Amniotic epithelial cell (primary cell): ENCODE data around the gene C1QL2.

Source experiments
- DNase-seq: peaks from one replicate; pipeline ENCODE4 v3.0.0-alpha.2; 2010; ENCODE audit warnings: low read depth

The C1QL2 gene

GRCh38 chr2:119179202-119179601, 20.7 kb upstream of the C1QL2 start:
- DNase-seq: peak; percentile 32

- no peak for DNase-seq
Measured at GRCh38 chr2:119178776-119179175, 20.2 kb upstream of the C1QL2 start.

- DNase-seq: no peak
Measured at GRCh38 chr2:119177838-119178190, 19.3 kb upstream of the C1QL2 start.

DNA sequence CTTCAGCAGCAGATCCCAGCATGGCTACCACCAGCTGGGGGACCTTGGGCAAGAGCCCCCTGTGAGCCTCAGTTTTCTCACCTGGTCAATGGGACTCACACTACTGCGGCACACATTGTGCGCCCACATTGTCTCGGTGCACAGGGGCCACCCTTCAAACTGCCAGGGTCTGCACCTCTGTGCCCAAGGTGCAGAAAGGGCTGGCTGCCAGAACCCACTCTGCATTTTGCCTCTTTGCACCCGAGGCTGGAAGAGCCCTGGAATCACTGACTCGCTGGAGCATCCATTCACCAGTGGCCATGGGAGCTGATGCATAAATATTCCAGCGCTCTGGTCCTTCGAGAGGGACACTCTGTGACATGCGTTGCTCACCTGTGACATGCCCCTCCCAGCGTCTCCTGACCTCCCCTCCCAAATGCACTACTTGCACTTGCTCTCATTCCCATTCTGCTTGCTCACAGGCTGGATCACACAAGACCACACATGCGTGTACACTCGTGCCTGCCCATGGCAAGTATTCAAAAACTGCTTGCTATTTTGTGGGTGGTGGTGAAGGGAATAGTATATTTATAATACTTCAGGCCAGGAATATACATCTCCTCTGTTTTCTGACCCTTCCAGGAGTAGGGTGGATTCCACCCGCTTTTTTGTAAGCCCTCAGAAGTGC, 18.8 kb upstream of the C1QL2 start:
- DNase-seq: no peak

DNA sequence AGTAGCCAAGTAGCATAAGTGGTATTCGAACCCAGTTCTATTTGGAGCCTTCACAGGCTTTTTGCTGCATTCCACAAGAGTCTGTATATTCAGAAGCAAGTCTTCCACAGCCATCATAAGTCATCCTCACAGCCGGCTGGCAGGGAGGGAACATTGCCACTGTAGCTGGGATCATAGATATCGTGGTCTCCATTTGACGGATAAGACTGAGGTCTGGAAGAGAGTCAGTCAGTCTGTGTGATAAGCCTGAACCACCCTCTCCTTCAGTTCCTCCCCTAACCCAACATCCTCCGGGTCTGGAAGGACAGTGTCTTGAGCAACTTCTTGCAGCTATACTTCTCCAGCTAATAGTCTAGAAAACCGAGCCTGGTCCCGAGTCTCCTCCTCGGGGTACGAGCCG, 17.0 kb upstream of the C1QL2 start:
- DNase-seq: peak; percentile 67

DNA sequence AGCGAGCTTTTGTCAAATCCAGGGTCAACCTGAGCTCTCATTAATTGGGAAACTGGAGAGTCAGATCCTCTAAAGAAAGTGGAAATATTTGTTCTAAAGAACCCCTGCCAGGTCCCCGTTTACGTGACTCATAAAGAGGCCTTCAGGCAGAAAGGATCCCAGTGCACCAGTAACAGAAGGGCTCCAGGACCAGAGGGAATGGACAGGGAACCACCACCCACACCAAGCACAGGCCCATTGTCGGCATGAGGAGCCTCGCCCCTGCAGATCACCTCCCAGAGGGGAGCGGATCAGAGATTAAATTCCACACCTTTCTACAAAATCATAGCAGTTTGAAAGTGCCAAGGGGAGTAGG, 16.4 kb upstream of the C1QL2 start:
- no peak for DNase-seq

- DNase-seq: no peak
Measured at GRCh38 chr2:119174216-119174992, 15.9 kb upstream of the C1QL2 start.

DNA sequence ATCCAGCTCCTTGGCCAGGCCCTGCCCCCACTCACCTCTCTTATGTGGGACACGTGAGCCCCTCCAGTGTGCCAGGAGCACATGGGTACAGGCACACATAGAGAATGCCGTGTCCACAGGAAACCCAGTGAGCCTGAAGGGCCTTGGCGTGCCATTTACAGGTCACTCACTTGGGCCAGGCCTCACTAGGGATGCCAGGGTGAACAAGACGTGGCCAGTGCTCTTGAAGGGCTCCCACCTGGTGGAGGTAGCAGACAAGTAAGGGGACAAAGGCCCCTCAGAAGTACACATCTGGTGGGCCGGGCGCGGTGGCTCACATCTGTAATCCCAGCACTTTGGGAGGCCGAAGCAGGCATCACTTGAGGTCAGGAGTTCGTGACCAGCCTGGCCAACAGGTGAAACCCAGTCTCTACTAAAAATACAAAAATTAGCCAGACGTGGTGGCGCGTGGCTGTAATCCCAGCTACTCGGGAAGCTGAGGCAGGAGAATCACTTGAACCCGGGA, 15.1 kb upstream of the C1QL2 start:
- DNase-seq: no peak

DNA sequence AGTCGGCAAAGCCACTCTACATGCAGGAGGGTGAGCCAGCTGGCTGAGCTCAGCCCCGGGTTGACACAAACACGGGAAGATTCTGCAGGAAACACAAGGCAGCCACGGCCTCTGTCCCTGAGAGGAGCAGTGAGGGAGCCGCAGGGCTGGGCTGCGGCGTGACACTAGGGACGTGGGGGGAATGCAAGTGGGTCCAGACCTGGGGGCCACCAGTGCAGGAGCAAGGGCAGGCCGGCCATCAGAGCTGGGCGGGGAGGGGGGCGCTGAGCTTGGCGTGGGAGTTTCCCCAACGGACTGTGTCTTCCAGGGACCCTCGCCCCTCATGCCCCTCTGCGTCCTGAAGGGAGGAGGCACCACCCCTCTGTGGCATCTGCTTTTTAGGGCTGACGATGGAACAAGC, 12.0 kb upstream of the C1QL2 start:
- no peak for DNase-seq

DNA sequence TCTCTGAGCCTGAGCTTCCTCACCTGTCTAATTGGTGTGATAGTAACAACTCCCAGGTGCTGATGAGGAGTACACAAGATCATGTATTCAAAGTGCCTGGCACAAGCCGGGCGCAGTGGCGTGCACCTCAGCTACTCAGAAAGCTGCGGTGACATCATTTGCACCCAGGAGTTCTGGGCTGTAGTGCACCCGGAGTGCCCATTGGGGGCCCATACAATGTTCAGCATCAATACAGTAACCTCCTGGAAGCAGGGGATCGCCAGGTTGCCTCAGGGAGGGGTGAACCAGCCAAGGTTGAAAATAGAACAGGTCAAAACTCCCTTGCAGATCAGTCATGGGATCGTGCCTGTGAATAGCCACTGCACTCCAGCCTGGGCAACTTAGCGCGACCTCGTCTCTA, 11.2 kb upstream of the C1QL2 start:
- no peak for DNase-seq

- peak; percentile 44 for DNase-seq
Measured at GRCh38 chr2:119160361-119160990, 1.9 kb upstream of the C1QL2 start.

DNA sequence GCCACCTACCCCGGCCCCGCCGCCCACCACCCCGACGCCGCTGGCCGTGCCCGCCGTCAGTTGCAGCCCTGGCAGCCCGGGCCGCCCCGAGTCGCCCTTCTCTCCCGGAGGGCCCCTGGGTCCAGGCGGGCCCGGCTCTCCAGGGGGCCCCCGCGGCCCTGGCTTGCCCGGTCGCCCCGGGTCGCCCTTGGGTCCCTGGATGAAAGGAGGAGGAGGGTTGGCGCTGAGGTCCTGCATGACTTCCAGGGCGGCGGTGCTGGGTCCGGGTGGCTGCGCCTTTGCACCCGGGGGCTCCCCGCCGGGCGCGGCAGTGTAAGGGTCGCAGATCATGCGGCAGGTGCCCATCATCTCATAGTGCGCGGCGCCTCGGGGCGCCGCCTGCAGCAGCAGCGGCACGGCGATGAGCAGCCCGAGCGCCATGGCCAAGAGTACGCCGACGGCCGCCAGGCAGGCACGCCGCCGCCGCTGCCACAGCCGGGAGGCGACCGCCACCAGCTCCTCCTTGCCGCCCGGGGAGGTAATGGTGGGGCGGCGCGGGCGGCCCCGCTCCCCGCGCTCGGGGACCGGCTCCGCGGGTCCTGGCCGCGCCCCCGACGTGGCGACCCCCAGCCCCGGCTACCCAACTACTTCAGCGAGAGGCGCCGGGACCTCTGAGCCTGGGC, 570 bp downstream of the C1QL2 start:
- no peak for DNase-seq

DNA sequence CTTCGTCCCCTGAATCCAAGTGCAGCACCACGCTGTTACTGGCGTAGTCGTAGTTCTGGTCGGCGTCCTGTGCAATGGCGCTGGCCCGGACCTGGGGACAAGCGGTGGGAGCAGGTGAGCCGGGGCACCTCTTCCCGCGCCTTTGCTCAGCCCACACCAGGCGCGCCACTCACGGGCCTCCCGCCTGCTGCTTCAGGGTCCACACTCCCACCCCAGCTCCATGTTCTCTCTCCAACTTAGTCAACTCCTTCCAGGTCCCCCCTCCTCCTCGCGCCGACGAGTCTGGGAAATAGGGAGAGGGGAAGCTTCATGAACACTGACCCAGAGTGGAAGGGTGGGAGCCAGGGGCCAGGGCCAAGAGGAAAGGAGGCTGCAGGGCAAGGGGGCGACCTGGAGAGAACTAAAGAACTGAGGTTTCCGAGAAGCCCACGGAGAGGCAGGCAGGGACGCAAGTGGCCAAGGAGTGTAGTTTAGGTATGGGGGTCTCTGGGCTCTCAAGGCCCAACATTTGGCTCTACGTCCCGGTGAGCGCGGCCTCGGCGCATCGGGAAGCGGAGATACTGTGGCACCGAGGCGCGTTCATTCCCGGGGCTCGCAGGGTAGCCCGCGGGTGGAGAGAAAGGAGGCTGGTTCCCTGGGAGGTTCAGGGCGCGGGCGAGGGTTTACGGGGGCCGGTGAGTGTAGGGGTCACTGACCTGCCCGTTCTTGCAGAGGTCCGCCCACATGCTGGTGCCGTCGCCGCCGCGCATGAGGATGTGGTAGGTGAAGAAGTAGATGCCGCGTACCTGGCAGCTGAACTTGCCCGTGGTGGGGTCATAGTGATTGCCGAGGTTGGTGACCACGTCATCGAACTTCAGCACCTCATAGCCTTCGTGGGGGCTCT, 1.4 kb downstream of the C1QL2 start:
- DNase-seq: no peak

GRCh38 chr2:119156105-119156890, 2.3 kb downstream of the C1QL2 start:
- DNase-seq: peak; percentile 14

DNA sequence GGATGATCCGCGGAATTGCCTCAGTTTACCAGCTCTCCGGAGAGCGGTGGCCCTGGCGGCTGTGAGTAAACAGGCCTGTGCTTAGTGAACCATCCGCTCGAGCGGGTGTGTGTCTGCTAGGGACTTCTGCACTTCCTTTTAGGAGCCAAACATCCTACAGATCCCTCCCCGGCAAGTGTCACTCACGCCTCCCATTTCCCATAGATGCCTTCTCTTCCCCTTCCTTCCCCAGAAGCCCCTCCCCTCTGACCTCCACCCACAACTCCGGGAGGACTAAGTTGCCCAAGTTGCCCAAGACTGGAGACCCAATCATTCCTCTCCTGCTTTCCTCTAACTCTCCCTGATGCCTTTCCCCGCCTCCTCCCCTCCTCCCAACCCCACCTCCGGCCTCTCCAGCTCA, 2.9 kb downstream of the C1QL2 start:
- DNase-seq: no peak

- no peak for DNase-seq
Measured at GRCh38 chr2:119154076-119154475, 4.5 kb downstream of the C1QL2 start.

DNA sequence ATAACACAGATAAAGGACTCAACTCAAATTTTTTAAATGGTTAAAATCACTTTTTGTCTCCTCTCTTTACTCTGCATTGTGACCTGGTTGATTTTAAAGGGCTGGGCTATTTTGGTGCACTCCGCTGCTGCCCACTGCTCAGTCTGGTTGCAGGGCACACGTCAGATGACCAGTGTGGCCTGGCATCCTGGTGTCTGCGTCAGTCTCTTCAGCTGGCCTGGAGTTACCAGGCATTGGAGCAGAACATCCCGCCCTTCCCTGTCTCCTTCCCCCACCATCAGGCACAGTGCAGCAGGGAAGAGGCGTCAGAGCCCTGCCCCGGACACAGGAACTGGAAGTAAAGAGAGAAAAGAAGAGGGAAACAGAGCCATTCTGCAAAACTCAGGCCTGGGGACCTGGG, 8.9 kb downstream of the C1QL2 start:
- no peak for DNase-seq

DNA sequence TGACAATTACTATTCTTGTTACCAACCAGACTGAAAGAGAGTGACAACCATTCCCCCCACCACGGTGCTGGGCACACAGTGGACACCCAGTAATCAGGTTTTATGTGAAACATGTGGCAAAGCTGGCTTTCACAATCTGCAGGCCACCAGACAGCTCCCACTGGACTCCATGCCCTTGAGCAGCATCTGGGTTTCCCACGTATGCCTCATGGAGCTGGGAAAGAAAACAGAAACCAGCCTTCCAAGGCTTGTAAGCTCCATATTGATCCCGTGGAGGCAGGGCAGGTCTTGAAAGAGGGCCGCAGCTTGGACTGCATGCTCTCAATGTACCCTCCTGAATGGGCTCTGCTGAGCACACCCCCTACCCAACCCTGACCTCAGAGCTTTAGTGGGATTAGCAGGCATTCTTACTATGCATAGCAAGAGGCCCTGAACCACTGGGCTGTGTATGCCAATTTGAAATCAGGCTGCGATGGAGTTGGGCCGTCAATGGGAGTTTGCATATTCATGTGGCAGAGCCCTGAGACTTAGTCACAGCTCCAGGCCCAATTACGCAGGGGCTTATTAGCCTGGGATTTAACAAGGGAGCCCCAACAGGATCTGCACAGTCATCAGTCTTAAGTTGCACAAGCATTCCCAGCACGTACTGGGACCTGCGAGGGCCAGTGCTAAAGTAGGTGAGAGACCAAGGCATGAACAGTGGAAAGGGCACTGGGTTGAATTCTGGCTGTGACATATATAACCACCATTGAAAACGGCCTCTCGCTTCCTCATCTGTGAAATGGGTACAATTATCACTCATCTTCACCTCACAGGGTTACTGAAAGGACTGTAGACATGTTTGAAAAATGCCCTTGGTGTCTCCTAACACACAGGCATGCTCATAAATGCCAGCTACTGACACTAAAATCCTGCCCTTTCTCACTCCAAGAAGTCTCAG, 10.5 kb downstream of the C1QL2 start:
- DNase-seq: no peak

GRCh38 chr2:119144806-119145205, 13.7 kb downstream of the C1QL2 start:
- no peak for DNase-seq

DNA sequence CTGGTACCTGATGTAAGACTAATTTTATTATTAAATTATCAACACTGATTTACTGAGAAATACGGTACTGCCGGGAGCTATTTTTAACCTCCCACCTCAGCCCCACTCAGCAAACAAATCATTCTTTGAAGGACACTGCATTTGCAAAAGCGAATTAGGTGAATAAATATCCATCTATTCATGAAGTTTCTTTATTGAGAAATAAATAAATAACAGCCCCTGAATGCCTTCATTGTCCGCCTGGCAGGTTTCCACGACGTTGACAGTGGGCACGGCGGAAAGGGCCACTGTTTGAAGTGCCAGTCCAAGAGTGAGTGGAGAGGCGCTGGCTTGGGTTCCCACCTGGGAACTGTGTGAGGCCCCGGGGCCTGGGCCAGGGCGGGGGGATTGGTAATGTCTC, 15.7 kb downstream of the C1QL2 start:
- no peak for DNase-seq
